Dedifferentiated amniotic fluid mesenchymal stem cell (primary cell): ENCODE data around the gene ADAM8.
"Not testable (repeated sequence)": the region's sequence is repeated elsewhere in the genome, so short reads cannot be mapped to it uniquely, and the experiment has no call there.

Experiments used
- DNase-seq: peaks from one replicate; pipeline ENCODE4 v3.0.0-alpha.2; 2016; ENCODE audit errors: extremely low spot score

Gene ADAM8

GRCh38 chr10:133231244-133231945, 45.3 kb downstream of the ADAM8 start:
- no peak for DNase-seq

DNA sequence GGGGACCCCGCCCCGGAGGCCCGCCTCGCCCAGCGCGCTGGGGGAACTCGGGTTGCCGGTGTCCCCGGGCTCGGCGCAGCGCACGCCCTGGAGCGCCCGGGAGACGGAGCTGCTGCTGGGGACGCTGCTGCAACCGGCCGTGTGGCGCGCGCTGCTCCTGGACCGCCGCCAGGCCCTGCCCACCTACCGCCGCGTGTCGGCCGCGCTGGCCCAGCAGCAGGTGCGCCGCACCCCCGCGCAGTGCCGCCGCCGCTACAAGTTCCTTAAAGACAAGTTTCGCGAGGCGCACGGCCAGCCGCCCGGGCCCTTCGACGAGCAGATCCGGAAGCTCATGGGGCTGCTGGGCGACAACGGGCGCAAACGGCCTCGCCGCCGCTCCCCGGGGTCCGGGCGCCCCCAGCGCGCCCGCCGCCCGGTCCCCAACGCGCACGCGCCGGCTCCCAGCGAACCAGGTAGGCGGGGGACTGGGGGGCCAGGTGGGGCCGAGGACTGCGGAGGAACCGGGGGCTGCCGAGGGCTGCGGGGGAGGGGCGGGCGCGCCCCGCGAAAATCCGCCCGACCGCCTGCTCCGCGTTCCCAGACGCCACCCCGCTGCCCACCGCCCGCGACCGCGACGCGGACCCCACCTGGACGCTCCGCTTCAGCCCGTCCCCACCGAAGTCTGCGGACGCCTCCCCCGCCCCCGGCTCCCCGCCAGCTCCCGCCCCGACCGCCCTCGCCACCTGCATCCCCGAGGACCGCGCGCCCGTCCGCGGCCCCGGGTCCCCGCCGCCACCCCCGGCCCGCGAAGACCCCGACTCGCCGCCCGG, 46.1 kb downstream of the ADAM8 start:
- DNase-seq, result no peak

- no peak for DNase-seq
These were observed 46.7 kb downstream of the ADAM8 start, which contains the start of gene UTF1 for GRCh38 chr10:133230044-133230361. Gene UTF1 (plus strand): TSS chr10:133230217. CDS start chr10:133230289, 72 bp downstream.

GRCh38 chr10:133229265-133230043, 47.2 kb downstream of the ADAM8 start:
- no peak for DNase-seq

GRCh38 chr10:133227256-133227655, 49.4 kb downstream of the ADAM8 start:
- no peak for DNase-seq

- DNase-seq, result no peak
These were observed 50.3 kb downstream of the ADAM8 start for GRCh38 chr10:133226251-133226808.

DNA sequence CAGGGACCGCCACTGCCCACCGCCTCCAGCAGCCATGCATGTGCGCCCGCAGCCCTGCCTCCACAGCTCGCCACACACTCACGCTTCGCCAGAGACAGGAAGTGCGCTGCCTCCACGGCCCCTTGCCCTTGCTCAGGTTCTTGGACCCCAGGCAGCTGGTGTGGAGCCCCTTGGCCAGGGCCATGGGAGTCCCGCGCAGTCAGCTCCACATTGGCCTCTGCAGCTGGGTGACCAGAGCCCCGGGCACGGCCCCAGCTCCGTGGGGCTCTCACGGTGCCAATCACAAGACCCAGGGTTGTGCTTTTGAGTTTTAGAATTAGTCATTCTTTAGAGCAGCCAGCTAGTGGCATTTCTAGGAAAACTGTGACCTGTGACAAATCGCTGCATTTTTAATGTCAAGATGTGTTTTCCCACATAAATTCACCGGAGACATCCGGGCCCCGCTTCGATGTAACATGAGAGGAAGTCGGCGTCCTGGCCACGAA, 50.9 kb downstream of the ADAM8 start:
- DNase-seq, result no peak

- no peak for DNase-seq
These were observed 51.8 kb downstream of the ADAM8 start for GRCh38 chr10:133224756-133225372.

- no peak for DNase-seq
These were observed 52.6 kb downstream of the ADAM8 start for GRCh38 chr10:133224076-133224475.

DNA sequence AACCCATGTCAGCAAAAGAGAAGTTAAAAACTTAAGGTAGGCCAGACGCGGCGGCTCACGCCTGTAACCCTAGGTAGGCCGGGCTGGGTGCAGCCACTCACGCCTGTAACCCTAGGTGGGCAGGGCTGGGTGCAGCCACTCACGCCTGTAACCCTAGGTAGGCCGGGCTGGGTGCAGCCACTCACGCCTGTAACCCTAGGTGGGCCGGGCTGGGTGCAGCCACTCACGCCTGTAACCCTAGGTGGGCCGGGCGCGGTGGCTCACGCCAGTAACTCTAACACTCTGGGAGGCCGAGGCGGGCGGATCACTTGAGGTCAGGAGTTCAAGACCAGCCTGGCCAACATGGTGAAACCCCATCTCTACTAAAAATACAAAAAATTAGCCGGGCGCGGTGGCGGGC, 54.9 kb downstream of the ADAM8 start:
- not testable (repeated sequence) for DNase-seq

DNA sequence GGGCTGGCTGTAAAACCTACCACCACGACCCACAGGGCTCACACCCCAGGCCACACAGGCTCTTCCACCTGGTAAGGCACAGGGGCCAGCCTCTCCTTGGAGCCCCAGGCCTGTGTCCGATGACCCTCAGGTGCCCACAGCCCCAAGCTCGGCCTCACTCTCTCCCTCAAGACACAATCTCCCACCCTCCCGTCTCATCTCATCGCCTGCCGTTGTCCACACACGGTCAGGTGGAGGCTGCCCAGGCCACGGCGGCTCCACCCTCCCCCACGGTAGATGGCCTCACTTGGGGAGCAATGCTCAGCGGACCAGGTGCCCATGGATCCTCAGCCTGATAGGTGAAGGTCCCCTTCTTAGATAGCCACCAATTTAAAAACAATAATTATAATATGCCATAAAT, 55.3 kb downstream of the ADAM8 start:
- DNase-seq, result no peak

DNA sequence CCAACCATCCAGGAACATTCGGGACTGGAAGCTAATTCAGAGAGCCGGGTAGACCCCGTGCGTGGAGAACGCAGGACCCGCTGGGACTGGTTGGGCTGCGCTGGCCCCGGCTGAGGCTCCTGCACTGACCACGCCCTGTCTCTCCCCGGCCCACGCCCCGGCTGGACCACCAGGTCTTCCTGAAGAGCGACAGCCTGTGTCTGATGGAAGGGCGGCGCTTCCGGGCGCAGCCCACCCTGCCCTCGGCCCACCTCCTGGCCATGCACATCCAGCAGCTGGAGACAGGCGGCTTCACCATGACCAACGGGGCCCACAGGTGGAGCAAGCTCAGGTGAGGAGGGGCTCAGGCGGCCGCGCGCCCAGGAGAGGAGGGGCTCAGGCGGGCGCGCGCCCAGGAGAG, 56.9 kb downstream of the ADAM8 start:
- no peak for DNase-seq

DNA sequence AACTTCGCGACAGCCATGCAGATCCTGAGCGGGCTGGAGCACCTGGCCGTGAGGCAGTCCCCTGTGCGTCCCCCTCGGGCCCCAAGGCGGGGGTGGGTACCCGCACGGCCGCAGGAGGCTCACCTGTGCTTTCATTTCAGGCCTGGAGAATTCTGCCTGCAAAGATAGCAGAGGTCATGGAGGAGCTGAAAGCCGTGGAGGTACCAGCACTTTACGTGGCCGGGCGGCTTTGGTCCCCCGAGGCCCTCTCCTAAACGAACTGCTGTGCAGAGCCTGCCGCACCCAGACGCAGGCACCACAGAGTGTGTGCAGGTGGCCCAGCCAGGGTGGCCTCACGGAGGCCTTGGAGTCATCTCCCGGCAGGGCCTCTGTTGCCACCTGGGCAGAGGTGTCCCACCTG, 57.8 kb downstream of the ADAM8 start:
- no peak for DNase-seq

- no peak for DNase-seq
These were observed 58.7 kb downstream of the ADAM8 start for GRCh38 chr10:133217800-133218589.

DNA sequence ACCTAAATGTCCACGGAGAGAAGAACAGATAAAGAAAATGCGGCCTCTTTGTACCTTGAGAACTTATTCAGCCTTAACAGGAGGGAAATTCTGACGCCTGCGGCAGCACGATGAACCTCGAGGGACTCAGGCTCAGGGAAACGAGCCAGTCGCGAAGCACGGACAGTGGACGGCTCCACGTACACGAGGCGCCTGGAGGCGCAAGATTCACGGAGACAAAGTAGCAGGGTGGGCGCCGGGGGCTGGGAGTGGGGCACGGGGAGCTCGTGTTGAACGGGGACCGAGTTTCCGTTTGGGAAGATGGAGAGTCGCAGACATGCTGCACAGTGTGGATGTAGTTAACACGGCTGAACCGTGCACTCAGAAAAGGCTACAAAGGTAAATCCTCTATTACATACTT, 59.9 kb downstream of the ADAM8 start:
- DNase-seq, result no peak

- no peak for DNase-seq
These were observed 61.1 kb downstream of the ADAM8 start for GRCh38 chr10:133215586-133215985.

- DNase-seq, result no peak
These were observed 61.9 kb downstream of the ADAM8 start for GRCh38 chr10:133214468-133215410.

DNA sequence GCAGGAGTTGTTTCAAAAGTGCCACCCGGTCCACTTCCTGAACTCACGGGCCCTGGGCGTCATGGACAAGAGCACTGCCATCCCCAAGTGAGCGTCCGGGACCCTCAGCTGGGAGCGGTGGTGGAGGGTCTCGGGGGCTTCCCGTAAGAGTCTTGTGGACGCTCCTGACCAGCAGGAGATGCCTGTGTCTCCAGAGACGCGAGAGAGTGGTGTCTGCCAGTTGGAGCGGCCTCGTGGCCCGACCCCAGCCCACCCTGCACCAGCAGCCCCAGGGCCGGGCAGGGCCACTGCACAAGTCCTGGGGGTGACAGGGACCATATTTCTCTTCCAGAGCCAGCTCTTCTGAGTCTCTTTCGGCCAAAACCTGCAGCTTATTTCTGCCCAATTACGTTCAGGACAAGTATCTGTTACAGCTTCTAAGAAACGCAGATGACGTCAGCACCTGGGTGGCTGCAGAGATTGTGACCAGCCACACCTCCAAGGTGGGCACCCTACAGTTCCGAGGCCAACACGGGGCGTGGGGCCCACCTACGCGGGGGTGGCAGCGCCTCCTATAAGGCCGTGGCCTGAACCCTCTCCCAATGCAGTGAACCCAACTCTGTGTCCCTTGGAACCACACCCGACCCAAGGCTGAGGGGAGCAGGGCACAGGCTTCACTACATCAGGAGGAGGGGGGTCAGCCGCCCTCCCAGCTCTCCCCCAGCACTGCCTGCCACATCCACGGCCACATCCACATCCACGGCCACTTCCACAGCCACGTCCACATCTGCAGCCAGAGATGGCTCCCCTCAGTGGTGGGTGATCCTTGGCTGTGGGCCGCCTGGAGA, 62.8 kb downstream of the ADAM8 start:
- no peak for DNase-seq
